RWPE1 (cell line): ENCODE results near the gene PLIN5.

Source experiments
- CTCF ChIA-PET: fragments of 350-600 bp; sonication (Branson Sonifier 250); formaldehyde crosslinking; extraction: SDS; loops from one replicate; lab custom pipeline; 2021; lab: Yijun Ruan, JAX
- POLR2A ChIA-PET: fragments of 400-600 bp; formaldehyde crosslinking; extraction: SDS; loops from one replicate; lab custom pipeline; 2020; ENCODE audit warnings: antibody characterized with exemption; ENCODE audit not compliant: low non-redundant PET; lab: Yijun Ruan, JAX
- DNase-seq: peaks from one replicate; pipeline ENCODE4 v3.0.0; 2012; ENCODE audit warnings: low spot score
- H3K27ac ChIP-seq: fragments of 450-650 bp; 2 replicates; pipeline ENCODE4 v1.5.1; 2017
- CTCF ChIP-seq: fragments of 450-650 bp; conservative IDR thresholded peaks from 2 replicates; pipeline ENCODE4 v1.5.1; 2017; ENCODE audit warnings: low read depth, mild to moderate bottlenecking

PLIN5 gene

GRCh38 chr19:4539169-4539692 lies 4.2 kb upstream of the PLIN5 start:
- ChIA-PET CTCF (interaction anchor here (0.6 to 1.3 kb wide), 5 partner anchors 8 to 165 kb away, joined by 3 to 4 read pairs (median 3); no protein-coding TSS in a partner anchor), POLR2A (no interaction called here)
- no peak for DNase-seq
- no peak for TF ChIP-seq CTCF
- H3K27ac ChIP-seq: no peak overlapping the region

- ChIA-PET CTCF (interaction anchor here (0.6 to 1.3 kb wide), 5 partner anchors 9 to 164 kb away, joined by 3 to 6 read pairs (median 3); no protein-coding TSS in a partner anchor), POLR2A (no interaction called here)
- no peak for DNase-seq
- no peak for TF ChIP-seq CTCF
- H3K27ac ChIP-seq: no peak overlapping the region
Measured at GRCh38 chr19:4538601-4538954, 3.6 kb upstream of the PLIN5 start.

GRCh38 chr19:4537953-4538600 lies 3.1 kb upstream of the PLIN5 start:
- CTCF ChIA-PET: interaction anchor here (0.6 to 1.3 kb wide), 4 partner anchors 13 to 163 kb away, joined by 3 to 6 read pairs (median 4); no protein-coding TSS in a partner anchor
- TF ChIP-seq CTCF: no peak
- DNase-seq: no peak
- no peak overlapping the region for H3K27ac ChIP-seq
- POLR2A ChIA-PET: no interaction called here

GRCh38 chr19:4536798-4537197 lies 1.8 kb upstream of the PLIN5 start:
- DNase-seq: no peak
- POLR2A ChIA-PET: no interaction called here
- H3K27ac ChIP-seq: no peak overlapping the region
- TF ChIP-seq CTCF: no peak
- CTCF ChIA-PET: no interaction called here

- CTCF ChIA-PET: interaction anchor here (0.5 to 2.7 kb wide), 4 partner anchors 10 to 267 kb away, joined by 3 to 24 read pairs (median 5); no protein-coding TSS in a partner anchor
Measured at GRCh38 chr19:4533835-4534424, 1.1 kb downstream of the PLIN5 start.

GRCh38 chr19:4533334-4533733 lies 1.7 kb downstream of the PLIN5 start:
- ChIA-PET CTCF (no interaction called here), POLR2A (no interaction called here)
- TF ChIP-seq CTCF: no peak

More at GRCh38 chr19:4533835-4534424, 1.1 kb downstream of the PLIN5 start:
- POLR2A ChIA-PET: no interaction called here
- DNase-seq: no peak
- no peak overlapping the region for H3K27ac ChIP-seq
- TF ChIP-seq CTCF: no peak

More at GRCh38 chr19:4533334-4533733, 1.7 kb downstream of the PLIN5 start:
- no peak for DNase-seq
- H3K27ac ChIP-seq: no peak overlapping the region
